ENCODE measurements around the gene CDNF.

DNA sequence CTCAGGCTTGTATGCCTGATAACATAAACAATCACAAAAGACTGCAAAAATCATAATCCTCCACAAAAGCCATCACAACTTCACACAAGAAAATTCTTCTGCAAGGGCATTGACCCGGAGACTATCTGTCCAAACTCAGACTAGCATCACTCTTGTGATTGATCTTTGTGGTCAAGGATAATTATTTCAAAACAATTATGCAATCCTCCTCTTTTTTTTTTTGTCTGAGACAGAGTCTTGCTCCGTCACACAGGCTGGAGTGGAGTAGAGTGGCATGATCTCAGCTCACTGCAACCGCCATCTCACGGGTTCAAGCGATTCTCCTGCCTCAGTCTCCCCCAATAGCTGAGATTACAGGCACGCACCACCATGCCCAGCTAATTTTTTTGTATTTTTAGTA lies 22.2 kb downstream of the CDNF start:
- TF ChIP-seq CTCF (IDR thresholded peaks at IDR 0.05), result no peak
- no peak for TF ChIP-seq POLR2A (IDR thresholded peaks at IDR 0.05)

Data from thyroid gland (tissue), 4 donors.